ENCODE data around the gene MFSD8.
"Not testable (repeated sequence)": the region's sequence is repeated elsewhere in the genome, so short reads cannot be mapped to it uniquely, and the experiment has no call there.

MFSD8 gene

DNA sequence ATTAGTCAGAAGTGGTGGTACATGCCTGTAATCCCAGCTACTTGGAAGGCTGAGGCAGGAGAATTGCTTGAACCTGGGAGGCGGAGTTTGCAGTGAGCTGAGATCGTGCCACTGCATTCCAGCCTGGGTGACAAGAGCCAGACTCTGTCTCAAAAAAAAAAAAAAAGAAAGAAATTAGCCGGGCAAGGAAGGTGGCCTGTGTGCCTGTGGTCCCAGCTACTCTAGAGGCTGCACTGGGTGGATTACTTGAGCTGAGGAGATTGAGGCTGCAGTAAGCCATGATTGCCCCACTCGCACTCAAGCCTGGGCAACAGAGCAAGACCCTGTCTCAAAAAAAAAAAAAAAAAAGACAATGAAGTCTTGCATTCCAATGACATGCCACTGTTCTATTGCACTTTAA, 6.0 kb upstream of the MFSD8 start:
- not testable (repeated sequence) for H3K4me1 ChIP-seq (ENCODE audit: control insufficient read depth, insufficient read depth, low read length); H3K27me3 ChIP-seq (ENCODE audit: control insufficient read depth, insufficient read depth, low read length); H3K36me3 ChIP-seq (ENCODE audit: control insufficient read depth, insufficient read depth, low read length); H3K4me3 ChIP-seq (ENCODE audit: low read length); H3K27ac ChIP-seq (ENCODE audit: low read depth, low read length); H3K9ac ChIP-seq (ENCODE audit: low read length)

DNA sequence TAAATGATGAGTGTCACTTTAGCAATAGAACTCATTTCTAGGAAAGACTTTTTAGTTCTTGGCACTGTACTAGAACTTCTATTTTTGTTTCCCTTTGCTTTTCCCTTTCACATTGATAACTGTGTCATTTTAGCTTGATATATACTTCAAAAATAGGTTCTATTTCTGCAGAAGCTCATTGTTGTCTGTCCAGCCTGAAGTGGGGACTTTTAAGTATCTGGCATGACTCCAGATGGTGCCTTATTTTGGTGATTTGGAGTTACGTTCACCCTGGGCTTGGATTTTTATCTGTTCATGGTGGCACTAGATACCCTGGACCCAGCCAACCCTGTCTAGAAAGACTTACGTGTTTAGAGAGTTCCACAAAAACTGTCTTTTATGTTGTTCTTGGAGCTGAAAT, 3.6 kb upstream of the MFSD8 start:
- no peaks in the 10 kb centered on the region for H3K36me3 ChIP-seq (ENCODE audit: control insufficient read depth, insufficient read depth, low read length)
- no peak overlapping the region for H3K4me3 ChIP-seq (ENCODE audit: low read length)
- no peak overlapping the region for H3K9ac ChIP-seq (ENCODE audit: low read length)
- no peaks in the 10 kb centered on the region for H3K27me3 ChIP-seq (ENCODE audit: control insufficient read depth, insufficient read depth, low read length)
- no peak overlapping the region for H3K27ac ChIP-seq (ENCODE audit: low read depth, low read length)
- no peaks in the 10 kb centered on the region for H3K4me1 ChIP-seq (ENCODE audit: control insufficient read depth, insufficient read depth, low read length)

DNA sequence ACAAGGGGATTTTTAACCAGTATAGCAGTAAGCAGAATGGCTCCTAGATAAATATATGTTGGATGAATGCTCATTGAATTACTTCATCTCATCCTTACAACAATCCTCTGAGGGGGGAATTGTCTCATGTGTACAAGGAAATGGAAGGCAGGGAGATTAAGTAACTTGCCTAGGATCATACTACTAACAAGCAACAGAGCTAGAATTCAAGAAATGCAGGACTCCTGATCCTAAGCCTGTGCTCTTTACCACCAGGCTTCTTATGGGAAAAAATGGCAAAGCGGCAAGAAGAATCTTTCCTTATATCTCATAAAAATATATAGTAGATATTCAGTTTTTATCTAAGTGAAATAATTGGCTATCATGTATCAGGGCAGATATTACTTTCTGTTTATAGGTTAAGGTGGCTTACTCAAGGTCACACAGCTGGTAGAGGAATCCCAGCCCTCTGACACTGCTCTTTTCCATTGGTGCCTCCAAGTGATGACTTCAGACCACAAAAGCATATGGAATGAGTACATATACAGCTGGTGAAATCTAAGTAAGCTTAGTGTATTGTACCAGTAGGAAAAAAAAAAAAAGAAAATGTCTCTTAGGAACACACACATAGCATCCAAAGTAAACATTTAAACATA, 2.3 kb upstream of the MFSD8 start:
- H3K9ac ChIP-seq (ENCODE audit: low read length): no peak overlapping the region
- H3K4me1 ChIP-seq (ENCODE audit: control insufficient read depth, insufficient read depth, low read length): no peaks in the 10 kb centered on the region
- no peak overlapping the region for H3K27ac ChIP-seq (ENCODE audit: low read depth, low read length)
- no peaks in the 10 kb centered on the region for H3K27me3 ChIP-seq (ENCODE audit: control insufficient read depth, insufficient read depth, low read length)
- H3K36me3 ChIP-seq (ENCODE audit: control insufficient read depth, insufficient read depth, low read length): no peaks in the 10 kb centered on the region
- H3K4me3 ChIP-seq (ENCODE audit: low read length): no peak overlapping the region

DNA sequence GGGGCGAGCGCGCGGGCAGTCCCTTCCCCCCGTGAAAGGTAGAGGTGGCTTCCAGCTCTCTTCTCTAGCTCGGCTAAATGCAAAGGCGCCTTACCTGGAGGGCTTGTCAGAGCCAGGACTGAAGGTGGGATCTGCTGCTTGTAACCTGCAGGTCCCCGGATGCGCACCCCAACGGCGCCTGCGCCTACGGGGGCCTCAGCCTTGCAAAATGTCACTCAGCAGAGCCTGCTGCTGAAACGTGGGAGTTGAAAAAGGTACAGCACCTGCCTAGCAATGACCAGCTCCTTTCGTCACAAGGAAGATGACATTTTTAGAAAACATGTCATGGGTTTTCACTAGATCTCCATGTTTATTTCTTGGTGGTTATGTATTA, 816 bp upstream of the MFSD8 start:
- H3K9ac ChIP-seq (ENCODE audit: low read length): peak overlapping the region; percentile 86
- no peaks in the 10 kb centered on the region for H3K27me3 ChIP-seq (ENCODE audit: control insufficient read depth, insufficient read depth, low read length)
- peak overlapping the region; percentile 90 for H3K4me3 ChIP-seq (ENCODE audit: low read length)
- peak overlapping the region; percentile 86 for H3K27ac ChIP-seq (ENCODE audit: low read depth, low read length)
- no peaks in the 10 kb centered on the region for H3K4me1 ChIP-seq (ENCODE audit: control insufficient read depth, insufficient read depth, low read length)
- no peaks in the 10 kb centered on the region for H3K36me3 ChIP-seq (ENCODE audit: control insufficient read depth, insufficient read depth, low read length)

DNA sequence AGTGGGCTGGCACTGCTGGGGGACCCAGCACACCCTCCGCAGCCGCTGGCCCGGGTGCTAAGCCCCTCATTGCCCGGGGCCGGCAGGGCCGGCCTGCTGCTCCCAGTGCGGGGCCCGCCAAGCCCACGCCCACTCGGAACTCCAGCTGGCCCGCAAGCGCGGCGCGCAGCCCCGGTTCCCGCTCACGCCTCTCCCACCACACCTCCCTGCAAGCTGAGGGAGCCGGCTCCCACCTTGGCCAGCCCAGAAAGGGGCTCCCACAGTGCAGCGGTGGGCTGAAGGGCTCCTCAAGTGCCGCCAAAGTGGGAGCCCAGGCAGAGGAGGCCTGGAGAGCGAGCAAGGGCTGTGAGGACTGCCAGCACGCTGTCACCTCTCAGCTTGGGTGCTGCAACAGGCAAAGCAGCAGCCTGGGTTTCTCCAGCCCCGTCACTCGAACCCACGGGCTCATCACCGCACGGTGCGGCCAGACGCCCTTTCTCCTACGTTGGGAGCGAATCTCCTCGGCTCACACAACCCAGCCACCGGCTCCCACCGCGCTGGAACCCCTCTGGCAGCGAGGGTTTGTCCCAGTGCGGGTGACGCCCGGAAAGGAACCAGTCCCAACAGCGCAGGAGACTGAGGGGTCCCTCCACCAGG, 429 bp downstream of the MFSD8 start:
- not testable (repeated sequence) for H3K36me3 ChIP-seq (ENCODE audit: control insufficient read depth, insufficient read depth, low read length); H3K27me3 ChIP-seq (ENCODE audit: control insufficient read depth, insufficient read depth, low read length); H3K4me1 ChIP-seq (ENCODE audit: control insufficient read depth, insufficient read depth, low read length)
- Histone ChIP-seq H3K4me3 (ENCODE audit: low read length) (peak overlapping the region; percentile 90), H3K27ac (ENCODE audit: low read depth, low read length) (peak overlapping the region; percentile 86), H3K9ac (ENCODE audit: low read length) (peak overlapping the region; percentile 79)

DNA sequence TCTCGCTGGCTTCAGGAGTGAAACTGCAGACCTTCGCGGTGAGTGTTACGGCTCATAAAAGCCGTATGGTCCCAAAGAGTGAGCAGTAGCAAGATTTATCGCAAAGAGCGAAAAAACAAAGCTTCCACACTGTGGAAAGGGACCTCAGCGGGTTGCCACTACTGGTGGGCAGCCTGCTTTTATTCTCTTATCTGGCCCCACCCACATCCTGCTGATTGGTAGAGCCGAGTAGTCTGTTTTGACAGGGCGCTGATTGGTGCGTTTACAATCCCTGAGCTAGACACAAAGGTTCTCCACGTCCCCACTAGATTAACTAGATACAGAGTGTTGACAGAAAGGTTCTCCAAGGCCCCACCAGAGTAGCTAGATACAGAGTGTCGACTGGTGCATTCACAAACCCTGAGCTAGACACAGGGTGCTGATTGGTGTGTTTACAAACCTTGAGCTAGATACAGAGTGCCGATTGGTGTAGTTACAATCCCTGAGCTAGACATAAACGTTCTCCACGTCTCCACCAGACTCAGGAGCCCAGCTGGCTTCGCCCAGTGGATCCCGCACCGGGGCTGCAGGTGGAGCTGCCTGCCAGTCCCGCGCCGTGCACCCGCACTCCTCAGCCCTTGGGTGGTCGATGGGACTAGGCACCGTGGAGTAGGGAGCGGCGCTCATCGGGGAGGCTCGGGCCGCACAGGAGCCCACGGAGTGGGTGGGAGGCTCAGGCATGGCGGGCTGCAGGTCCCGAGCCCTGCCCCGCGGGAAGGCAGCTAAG, 1.2 kb downstream of the MFSD8 start:
- not testable (repeated sequence) for H3K9ac ChIP-seq (ENCODE audit: low read length); H3K4me1 ChIP-seq (ENCODE audit: control insufficient read depth, insufficient read depth, low read length)

DNA sequence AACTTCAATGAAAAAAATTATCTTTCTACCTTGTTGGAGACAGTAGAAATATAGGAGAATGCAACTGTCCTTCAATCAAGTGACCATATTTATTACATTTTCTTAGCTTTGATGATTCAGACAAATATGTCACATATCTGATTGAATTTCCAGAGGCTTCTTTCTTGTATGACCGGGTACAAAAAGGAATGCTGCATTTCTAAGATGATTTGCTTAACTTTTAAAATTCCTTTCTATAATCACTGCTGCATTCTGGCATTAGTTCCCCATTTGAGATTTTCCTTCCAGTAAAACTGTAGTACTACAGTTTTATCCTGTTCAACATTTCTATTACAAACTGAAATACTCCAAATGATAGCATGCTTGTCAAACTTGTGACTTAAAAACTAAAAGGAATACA, 5.2 kb downstream of the MFSD8 start:
- H3K4me1 ChIP-seq (ENCODE audit: control insufficient read depth, insufficient read depth, low read length): no peaks in the 10 kb centered on the region
- H3K27ac ChIP-seq (ENCODE audit: low read depth, low read length): no peak overlapping the region
- no peaks in the 10 kb centered on the region for H3K27me3 ChIP-seq (ENCODE audit: control insufficient read depth, insufficient read depth, low read length)
- H3K4me3 ChIP-seq (ENCODE audit: low read length): no peak overlapping the region
- no peaks in the 10 kb centered on the region for H3K36me3 ChIP-seq (ENCODE audit: control insufficient read depth, insufficient read depth, low read length)
- no peak overlapping the region for H3K9ac ChIP-seq (ENCODE audit: low read length)

More for the DNA sequence above, 1.2 kb downstream of the MFSD8 start:
- H3K36me3 ChIP-seq (ENCODE audit: control insufficient read depth, insufficient read depth, low read length); H3K27me3 ChIP-seq (ENCODE audit: control insufficient read depth, insufficient read depth, low read length); H3K27ac ChIP-seq (ENCODE audit: low read depth, low read length): not testable (repeated sequence)
- peak overlapping the region; percentile 36 for H3K4me3 ChIP-seq (ENCODE audit: low read length)

DNA sequence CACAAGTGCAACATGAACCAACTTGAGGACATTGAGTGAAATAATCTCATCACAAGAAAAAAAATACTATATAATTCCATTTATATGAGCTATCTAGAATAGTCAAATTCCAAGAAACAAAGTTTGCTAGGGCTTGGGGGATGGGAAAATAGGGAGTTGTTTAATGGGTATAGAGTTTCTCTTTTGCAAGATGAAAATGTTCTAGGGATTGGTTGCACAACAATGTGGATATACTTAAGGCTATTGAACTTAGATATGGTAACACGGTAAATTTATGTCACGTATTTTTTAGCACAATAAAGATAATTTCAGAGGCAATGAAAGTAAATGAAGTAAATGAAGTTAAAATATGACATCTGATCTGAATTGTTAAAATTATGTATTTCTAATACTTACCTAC, 7.9 kb downstream of the MFSD8 start:
- Histone ChIP-seq H3K9ac (ENCODE audit: low read length) (no peak overlapping the region), H3K27ac (ENCODE audit: low read depth, low read length) (no peak overlapping the region), H3K4me1 (ENCODE audit: control insufficient read depth, insufficient read depth, low read length) (no peaks in the 10 kb centered on the region), H3K4me3 (ENCODE audit: low read length) (no peak overlapping the region), H3K36me3 (ENCODE audit: control insufficient read depth, insufficient read depth, low read length) (no peaks in the 10 kb centered on the region), H3K27me3 (ENCODE audit: control insufficient read depth, insufficient read depth, low read length) (no peaks in the 10 kb centered on the region)

DNA sequence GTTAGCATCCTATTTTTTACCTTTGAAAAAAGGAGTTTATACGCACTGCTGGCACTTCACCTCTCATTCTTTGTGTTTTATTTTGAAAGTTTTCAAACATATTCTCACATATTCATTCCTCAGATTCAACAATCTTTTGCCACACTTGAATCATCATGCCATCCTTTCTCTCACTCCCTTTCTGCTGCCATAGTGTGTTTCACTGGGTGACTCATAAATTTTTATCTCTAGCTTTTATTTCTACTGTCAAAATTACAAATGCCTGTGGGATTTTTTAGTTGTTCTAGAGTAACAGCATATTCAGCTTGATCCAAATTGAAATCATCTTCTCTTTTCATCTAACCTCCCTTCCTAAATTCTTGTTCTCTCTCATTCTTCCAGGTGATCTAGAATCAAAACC, 28.0 kb downstream of the MFSD8 start:
- Histone ChIP-seq H3K4me1 (ENCODE audit: control insufficient read depth, insufficient read depth, low read length) (no peaks in the 10 kb centered on the region), H3K36me3 (ENCODE audit: control insufficient read depth, insufficient read depth, low read length) (peaks cover 2% of the 10 kb centered on the region), H3K27me3 (ENCODE audit: control insufficient read depth, insufficient read depth, low read length) (no peaks in the 10 kb centered on the region), H3K27ac (ENCODE audit: low read depth, low read length) (no peak overlapping the region), H3K9ac (ENCODE audit: low read length) (no peak overlapping the region), H3K4me3 (ENCODE audit: low read length) (no peak overlapping the region)

DNA sequence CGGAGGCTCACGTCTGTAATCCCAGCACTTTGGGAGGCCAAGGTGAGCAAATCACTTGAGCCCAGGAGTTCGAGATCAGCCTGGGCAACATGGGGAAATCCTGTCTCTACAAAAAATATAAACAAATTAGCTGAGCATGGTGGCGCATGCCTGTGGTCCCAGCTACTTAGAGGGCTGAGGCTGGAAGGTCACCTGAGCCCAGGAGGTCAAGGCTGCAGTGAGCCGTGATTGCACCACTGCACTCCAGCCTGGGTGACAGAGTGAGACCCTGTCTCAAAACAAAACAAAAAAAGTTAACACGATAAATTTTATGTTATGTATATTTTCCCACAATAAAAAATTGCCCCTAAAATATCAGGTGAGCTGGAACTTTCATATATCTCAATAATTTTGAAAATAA, 33.1 kb downstream of the MFSD8 start:
- H3K4me3 ChIP-seq (ENCODE audit: low read length); H3K27me3 ChIP-seq (ENCODE audit: control insufficient read depth, insufficient read depth, low read length); H3K36me3 ChIP-seq (ENCODE audit: control insufficient read depth, insufficient read depth, low read length); H3K9ac ChIP-seq (ENCODE audit: low read length); H3K27ac ChIP-seq (ENCODE audit: low read depth, low read length); H3K4me1 ChIP-seq (ENCODE audit: control insufficient read depth, insufficient read depth, low read length): not testable (repeated sequence)

DNA sequence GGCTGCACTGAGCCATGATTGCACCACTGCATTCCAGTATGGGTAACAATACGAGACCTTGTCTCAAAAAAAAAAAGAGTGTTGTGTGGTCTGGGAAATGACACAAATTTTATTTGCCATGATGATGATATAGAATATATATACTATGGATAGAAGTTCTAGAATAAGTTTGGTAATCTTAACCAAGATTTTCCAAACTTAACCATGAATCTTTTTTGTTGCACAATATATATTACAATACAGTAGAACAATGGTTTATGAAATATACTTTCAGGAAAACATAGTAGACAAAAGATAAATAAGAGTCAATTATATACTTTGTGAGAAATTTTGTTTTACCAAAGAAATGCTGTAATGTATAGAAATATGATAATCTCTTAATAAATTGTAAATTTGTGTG, 34.8 kb downstream of the MFSD8 start:
- H3K4me3 ChIP-seq (ENCODE audit: low read length): no peak overlapping the region
- H3K9ac ChIP-seq (ENCODE audit: low read length): no peak overlapping the region
- no peaks in the 10 kb centered on the region for H3K27me3 ChIP-seq (ENCODE audit: control insufficient read depth, insufficient read depth, low read length)
- no peak overlapping the region for H3K27ac ChIP-seq (ENCODE audit: low read depth, low read length)
- no peaks in the 10 kb centered on the region for H3K4me1 ChIP-seq (ENCODE audit: control insufficient read depth, insufficient read depth, low read length)
- H3K36me3 ChIP-seq (ENCODE audit: control insufficient read depth, insufficient read depth, low read length): no peaks in the 10 kb centered on the region

DNA sequence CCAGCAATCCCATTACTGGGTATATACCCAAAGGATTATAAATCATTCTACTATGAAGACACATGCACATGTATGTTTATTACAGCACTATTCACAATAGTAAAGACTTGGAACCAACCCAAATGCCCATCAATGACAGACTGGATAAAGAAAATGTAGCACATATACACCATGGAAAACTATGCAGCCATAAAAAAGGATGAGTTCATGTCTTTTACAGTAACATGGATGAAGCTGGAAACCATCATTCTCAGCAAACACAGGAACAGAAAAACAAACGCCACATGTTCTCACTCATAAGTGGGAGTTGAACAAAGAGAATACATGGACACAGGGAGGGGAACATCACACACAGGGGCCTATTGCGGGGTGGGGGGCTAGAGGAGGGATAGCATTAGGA, 39.3 kb downstream of the MFSD8 start:
- H3K36me3 ChIP-seq (ENCODE audit: control insufficient read depth, insufficient read depth, low read length); H3K4me3 ChIP-seq (ENCODE audit: low read length); H3K4me1 ChIP-seq (ENCODE audit: control insufficient read depth, insufficient read depth, low read length): not testable (repeated sequence)

DNA sequence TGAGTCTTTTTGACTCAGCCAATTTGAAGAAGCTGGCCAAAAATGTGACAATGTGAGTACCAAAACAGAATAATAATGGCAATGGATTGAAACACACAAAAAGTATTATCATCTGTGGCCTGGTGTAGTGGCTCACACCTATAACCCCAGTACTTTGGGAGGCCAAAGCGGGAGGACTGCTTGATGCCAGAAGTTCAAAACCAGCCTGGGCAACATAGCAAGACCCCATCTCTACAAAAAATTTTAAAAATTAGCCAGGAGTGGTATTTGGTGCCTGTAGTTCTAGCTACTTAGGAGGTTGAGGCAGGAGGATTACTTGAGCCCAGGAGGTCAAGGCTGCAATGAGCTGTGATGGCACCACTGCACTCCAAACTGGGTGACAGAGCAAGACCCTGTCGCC, 42.7 kb downstream of the MFSD8 start:
- peaks cover 4% of the 10 kb centered on the region for H3K36me3 ChIP-seq (ENCODE audit: control insufficient read depth, insufficient read depth, low read length)
- no peaks in the 10 kb centered on the region for H3K4me1 ChIP-seq (ENCODE audit: control insufficient read depth, insufficient read depth, low read length)
- no peak overlapping the region for H3K9ac ChIP-seq (ENCODE audit: low read length)
- no peaks in the 10 kb centered on the region for H3K27me3 ChIP-seq (ENCODE audit: control insufficient read depth, insufficient read depth, low read length)
- no peak overlapping the region for H3K4me3 ChIP-seq (ENCODE audit: low read length)
- H3K27ac ChIP-seq (ENCODE audit: low read depth, low read length): no peak overlapping the region

More for the DNA sequence above, 39.3 kb downstream of the MFSD8 start:
- H3K27ac ChIP-seq (ENCODE audit: low read depth, low read length); H3K27me3 ChIP-seq (ENCODE audit: control insufficient read depth, insufficient read depth, low read length); H3K9ac ChIP-seq (ENCODE audit: low read length): not testable (repeated sequence)

Data from rectal smooth muscle tissue (tissue), 1 donor.